GM21737 (cell line): ENCODE data around the gene NOX5.

ENCODE experiments used
- ATAC-seq: cut with Tn5 transposase; IDR thresholded peaks from one replicate; pipeline ENCODE4 v1.9.1; 2021; ENCODE audit warnings: mild to moderate bottlenecking, moderate library complexity; ENCODE audit not compliant: unreplicated experiment

Gene NOX5

DNA sequence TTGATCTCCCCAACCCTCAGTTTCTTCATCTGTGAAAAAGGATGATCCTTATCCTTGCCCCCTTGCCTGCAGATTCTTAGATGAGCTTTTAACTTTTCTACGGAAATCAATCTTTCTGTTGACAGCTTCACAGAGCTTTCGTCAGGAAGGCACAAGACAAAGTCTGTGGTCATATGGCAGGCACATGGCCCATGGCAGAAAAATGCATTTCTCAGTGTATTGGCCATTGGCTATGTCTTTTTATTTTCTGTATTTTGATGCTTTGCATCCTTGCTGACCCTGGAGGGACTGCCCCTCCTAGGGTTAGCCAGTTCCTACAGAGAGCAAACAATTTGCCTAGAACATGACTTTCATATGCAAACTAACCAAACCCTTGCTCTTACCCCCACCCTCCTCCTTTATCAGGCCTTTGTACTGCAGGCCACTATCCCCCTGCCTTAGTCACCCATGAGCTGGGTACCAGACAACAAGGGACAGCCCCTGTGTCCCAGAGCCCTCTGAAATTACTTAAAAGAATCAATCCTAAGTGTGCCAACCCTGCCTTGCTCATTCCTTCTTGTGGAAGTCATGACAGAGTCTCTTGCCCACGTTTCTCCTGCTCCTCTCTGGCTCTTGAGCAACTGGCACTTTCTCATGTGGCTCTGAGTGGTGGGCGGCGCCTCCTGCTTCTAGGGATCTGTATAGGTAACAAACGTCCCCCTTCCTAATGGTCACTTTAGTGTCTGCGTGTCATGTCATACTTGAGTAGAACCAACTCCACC lies 24.1 kb upstream of the NOX5 start:
- ATAC-seq = no peak

DNA sequence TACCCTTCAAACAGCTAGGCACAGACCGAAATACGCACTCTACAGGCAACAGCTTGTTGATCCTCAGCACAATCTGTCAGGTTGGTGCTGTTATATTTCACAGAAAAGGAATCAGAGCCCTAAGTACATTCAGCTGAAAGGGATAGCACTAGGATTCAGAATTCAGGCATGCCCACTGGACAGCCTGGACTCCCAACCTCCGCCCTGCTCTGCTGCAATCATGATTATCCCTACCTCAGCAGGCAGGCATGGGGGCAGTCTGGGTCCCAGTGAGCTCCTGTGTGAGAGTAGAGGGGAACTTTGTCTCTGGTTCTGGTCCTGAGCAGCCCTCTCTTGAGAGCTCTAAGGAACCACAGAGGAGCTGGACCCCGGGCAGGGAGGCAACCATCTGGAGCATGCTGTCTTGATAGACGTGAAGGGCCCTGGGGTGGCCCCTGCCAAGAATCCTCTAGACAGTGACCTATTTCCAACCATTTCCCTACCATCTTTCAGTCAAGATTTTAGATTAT lies 23.4 kb upstream of the NOX5 start:
- ATAC-seq = no peak

DNA sequence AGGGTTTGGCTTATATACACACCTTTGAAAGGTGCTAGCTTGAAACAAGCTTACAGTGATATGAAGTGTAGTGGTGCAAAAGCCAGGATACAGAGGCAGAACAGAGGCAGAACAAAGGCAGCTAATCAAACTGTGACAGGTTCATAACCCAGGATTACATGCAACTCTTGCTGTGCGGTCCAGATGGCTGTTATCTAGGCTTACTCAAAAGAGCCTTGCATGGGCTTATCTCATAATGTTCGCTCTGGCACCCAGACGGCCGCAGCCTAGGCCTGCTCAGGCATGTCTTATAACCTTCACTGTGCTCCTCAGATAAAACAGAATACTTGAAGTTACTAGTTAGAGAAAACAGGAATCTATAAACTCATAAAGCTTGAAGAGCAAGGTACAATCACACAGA lies 22.8 kb upstream of the NOX5 start:
- ATAC-seq = no peak

DNA sequence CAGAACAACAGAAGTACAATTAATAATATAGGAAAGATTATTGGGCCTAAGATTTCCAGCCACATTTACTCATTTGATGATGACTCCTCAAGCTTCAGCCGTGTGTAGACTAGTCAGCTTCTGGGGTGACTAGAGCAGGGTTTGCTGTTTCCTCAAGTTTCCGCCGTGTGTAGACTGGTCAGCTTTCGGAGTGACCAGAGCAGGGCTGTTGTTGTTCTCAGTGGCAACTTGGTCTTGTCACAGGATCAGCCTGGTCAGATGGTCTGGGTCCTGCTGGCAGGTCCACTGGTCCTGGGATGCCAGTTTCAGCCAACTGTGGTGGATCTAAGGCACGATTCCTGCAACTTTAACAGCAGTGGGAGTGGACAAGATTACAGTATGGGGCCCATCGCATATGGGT lies 21.8 kb upstream of the NOX5 start:
- ATAC-seq = no peak

DNA sequence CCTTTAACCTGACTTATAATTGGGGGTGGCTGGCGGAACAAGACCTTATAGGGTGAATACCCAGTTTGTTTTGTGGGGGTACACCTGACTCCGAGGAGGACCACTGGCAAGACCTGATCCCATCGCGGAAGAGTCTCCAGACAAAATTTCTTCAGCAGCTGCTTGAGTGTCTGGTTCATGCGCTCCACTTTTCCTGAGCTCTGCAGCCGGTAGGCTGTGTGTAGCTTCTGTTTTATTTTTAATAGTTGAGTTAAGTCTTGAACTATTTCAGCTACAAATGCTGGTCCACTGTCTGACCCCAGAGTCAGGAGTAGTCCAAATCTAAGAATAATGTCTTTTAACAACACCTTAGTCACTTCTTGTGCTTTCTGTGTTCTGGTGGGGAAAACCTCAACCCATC lies 21.2 kb upstream of the NOX5 start:
- no peak for ATAC-seq

DNA sequence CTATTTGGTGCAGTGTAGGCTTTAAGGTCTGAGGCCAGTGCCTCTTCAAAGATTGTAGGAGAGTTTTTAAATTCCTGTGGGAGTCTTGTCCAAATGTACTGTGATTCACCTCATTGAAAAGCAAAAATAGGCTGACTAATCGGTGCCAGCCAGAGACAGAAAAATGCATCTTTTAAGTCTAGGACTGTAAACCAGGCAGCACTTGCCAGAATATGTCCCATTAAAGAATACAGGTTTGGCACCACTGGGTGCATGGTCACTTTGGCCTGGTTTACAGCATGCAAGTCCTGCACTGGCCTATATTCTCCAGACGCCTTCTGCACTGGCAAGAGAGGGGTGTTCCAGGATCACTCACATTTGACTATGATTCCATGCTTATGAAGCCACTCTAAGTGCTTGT lies 20.3 kb upstream of the NOX5 start:
- no peak for ATAC-seq

DNA sequence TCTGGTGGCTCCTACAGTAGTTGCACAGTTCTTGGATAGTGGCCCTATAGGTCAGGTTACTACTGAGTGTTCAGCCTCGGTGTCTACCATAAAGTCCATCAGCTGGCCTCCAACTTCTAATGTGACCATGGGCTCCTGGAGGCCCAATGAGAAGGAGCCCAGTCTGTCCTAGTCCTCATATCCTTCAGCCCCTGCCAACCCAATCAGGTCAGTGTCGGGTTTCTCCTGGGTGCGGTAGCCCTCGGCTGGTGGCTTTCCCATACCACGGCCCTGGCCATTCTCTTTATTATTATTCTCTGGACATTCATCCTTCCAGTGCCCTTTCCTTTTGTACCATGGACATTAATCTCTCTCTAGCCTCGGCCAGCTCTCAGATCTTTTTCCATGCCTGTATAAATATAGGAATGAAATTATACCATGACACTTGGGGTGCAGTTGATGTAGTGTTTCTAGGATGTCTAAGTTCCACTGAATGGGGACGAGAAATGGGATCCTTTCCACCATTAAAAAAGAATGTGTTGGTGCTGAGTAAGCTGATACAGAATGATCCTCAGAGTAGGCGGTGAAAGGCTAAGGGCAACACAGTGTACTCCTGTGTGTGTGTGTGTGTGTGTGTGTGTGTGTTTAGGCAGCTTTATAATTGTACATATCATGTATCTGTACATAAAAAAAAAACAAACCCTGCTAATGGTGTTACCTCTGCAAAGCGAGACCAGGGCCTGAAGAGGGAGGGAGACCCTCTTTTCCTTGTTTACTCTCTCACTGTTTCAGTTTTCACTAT lies 19.3 kb upstream of the NOX5 start:
- no peak for ATAC-seq

DNA sequence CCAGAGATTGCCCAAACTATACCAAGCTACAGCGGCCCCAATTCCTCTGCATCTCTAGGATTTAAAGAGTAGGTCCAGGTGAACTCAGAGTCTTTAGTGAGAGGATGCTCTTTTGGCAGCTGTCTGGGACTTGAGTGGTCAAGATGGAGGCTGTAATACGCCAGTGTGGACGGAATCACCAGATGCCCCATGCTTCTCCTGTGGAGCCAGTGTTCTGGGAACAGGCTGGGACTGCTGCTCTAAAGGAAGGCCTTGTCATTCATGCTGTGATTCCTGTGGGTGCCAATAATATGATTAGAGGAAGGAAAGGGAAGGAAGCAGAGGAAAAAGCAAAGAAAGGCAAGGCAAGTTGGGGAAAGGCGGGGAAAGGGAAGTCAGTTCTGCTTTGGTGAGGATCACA lies 17.4 kb upstream of the NOX5 start:
- no peak for ATAC-seq

DNA sequence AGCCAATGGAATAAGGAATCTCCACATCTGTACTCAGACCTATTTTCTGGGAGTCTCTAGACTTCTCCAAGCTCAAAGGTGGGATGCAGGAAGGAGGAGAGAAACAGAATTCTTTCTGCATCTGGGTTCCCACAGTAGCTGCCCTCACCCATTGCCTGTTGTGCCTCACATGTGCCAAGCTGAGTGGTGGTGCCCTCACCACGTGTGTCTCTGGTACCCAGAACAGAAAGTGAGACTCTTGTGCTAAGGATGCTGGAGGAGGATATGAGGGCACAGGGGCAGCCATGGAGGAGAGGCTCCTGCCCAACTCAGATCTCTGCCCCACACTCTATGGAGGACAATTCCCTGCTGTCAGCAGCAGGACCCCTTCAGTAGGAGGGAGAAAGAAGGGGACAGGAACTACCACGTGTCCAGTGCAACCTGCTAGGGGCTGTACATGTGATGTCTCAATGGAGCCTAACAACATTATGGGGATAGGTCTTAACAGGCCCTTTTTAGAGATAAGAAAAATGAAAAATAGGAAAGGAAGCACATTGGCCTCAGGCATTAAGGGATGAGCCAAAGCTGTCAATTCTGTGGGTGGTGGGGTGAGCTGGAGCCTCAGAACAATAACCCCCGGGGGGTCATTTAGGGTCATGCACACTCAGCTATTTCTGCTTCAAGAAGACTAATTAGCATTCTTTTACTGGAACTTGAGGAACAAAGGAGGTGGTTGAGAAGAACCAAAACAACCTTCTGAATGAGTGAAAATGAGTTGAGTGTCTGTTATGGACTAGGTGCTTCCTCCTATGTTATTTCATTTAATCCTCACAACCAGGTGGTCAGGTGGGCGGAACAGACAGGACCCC lies 16.3 kb upstream of the NOX5 start:
- no peak for ATAC-seq

DNA sequence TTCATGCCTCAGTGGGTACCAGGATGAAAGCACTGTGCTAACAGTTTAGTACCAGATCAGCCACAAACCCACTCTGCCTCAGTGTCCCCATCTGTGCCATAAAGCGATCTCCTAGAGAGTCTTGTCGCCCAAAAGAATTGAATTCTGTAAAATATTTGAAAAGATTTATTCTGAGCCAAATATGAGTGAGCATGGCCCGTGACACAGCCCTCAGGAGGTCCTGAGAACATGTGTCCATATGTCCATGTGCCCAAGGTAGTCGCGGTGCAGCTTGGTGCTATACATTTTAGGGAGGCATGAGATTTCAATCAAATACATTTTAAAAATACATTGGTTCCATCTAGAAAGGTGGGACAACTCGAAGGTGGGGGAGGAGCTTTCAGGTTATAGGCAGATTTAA lies 15.4 kb upstream of the NOX5 start:
- ATAC-seq = no peak

DNA sequence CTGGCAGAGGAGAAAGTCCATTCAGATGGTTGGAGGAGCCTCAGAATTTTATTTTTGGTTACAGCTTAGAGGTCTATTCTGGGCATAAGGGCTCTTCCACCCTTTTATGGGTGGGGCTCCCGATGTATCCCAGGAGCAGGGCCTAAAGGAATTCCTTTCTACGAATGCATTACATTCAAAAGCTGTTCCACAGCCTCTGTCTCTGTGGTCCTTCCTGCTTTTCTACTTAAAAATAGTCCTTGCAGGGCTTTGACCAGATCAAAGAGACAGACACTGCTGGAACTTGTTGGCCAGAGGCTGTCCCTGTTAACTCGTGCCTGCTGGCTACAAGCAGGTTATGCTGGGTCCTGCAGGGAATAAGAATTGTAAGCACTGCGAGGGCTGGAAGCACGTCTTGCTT lies 14.4 kb upstream of the NOX5 start:
- ATAC-seq = no peak

DNA sequence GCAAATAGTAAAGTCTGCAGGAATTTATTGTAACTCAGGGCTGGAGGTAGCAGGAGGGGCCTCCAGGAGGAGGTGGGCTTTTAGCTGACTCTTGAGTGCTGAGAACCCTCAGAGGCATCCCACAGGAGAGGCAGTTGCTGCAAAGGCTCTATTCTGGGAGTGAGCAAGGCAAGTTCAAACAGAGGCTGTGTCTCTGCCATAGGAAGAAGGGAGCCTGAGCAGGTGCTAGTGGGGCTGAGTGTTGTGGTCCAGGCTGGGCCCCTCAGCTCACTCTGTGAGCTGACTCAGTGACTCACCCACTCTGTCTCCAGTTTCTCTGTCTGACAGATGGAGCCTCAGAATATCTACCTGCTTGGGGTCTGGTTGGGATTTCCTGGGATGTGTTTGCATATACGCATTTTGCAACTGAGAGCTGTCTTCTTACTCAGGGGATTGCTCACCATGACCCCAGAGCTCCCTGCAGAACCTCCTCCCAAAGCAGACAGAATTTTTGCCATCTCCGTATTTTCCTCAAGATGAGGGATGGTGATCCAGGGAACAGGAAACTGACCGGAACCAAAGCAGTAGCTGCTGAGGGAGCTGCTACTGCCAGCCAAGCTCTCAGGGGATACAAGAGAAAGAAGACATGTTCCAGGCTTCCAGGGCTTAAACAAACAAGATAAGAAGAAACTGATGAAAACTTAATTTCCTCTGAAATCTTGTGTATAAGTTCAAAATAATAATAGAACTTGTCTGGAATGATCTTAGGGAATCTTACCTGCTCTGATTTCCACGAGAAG lies 13.6 kb upstream of the NOX5 start:
- no peak for ATAC-seq

DNA sequence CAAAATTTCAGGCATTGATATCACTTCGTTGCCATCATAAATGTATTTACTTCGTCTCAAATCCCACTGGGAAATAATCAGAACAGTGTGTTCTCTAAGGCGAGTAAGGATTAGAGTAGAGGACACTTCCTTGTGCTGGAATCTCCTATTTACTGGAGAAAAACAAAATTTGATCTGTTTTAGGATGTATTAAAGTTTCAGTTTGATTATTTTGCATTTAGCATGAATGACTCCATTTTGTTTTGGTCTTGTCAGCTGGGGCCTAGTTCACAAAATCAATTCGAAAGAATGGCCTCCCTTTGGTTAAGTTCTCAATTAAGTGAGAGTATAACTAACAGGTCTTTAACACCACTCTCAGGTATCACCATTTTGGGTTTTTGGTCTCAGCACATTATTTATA lies 11.7 kb upstream of the NOX5 start:
- ATAC-seq = no peak

DNA sequence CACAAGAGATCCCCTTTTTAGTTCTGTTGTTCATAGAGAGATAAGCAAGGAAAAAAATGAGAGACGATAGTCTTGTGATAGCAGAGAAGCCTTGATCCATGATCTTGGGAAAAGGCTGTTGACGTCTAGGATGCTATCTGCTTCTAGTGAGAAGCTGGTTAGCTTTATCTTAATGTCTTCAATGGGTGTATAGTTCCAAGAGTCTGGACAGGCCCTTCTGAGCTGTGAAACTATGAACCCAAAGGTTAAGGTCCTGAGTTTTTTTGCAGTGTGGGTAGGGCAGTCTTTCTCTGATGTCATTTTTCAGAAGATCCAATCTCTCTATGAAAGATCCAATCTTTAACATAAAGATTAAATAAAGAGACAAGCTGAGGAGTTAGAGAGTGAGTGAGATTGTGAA lies 10.5 kb upstream of the NOX5 start:
- no peak for ATAC-seq

DNA sequence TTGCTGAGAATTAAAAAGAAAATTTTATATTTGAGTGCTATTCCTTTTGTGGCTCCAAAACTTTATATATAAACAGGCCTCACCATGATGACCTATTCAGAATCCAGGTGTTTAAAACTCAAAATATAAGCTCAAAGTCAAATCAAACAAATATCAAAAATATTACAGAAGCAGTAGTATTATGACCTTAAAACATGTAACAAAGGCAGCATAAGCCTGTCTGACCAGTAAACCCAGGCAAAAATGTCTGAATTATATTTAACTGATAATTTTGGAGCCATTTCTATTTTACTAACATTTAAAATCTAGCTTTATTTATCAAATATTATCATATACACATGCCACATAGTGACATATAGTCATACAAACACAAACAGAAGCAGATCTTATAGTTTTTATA lies 6.4 kb upstream of the NOX5 start:
- ATAC-seq = no peak

DNA sequence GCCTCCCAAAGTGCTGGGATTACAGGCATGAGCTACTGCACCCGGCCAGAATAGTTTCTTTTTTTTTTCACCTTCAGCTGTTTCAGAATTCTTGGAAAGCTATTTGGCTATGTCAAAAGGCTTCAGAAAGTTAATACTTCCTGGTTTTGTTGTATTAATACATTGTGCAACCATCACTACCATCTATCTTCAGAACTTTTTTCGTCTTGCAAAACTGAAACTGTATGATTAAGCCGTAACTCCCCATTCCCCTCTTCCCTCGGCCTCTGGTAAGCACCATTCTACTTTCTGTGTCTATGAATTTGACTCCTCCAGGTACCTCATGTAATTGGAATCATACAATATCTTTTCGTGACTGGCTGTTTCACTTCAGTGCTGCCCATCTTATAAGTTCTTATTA lies 5.2 kb upstream of the NOX5 start:
- no peak for ATAC-seq

DNA sequence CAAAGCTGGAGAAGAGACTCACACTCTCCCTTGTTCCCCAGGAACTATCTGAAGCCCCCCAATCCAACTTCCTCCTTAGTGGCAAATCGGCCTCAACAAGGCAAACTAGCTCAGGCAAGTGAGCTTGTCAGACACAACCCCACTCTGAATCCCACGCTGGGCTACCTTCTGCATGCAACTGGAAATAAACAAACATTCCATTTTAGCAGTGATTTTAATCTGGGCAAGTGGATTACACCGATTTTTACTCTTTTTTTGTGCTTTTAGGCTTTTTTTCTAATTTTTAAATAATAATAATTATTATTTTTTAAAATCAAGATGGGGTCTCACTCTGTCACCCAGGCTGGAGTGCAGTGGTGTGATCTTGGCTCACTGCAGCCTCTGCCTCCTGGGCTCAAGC lies 2.9 kb upstream of the NOX5 start:
- no peak for ATAC-seq

DNA sequence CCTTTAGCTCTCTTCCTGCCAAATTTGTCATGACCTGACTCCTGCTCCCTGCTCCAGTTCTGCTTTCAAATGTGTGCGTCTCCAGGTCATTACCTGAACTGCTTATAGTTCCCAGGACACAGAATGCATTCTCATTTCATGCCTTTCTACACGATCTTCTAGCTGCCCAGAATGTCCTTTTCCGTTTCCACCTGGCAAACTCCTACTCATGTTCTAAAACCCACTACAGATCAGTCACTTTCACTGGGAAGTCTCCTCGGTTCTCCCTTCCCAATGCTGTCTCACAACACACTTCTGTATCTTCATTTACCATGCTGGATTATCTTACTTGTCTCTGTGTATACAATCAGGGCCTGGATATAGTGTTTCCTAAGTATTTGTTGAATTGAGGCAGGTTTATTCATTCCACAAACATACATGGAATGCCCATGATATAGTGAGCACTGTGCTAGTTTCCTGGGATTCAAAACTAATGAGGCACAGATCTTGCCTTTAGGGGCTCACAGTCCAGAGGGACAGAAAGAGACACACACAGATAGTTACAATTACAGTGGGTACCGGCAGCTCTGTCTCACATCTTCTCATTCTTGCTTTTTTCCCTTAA lies 1.6 kb upstream of the NOX5 start:
- no peak for ATAC-seq

DNA sequence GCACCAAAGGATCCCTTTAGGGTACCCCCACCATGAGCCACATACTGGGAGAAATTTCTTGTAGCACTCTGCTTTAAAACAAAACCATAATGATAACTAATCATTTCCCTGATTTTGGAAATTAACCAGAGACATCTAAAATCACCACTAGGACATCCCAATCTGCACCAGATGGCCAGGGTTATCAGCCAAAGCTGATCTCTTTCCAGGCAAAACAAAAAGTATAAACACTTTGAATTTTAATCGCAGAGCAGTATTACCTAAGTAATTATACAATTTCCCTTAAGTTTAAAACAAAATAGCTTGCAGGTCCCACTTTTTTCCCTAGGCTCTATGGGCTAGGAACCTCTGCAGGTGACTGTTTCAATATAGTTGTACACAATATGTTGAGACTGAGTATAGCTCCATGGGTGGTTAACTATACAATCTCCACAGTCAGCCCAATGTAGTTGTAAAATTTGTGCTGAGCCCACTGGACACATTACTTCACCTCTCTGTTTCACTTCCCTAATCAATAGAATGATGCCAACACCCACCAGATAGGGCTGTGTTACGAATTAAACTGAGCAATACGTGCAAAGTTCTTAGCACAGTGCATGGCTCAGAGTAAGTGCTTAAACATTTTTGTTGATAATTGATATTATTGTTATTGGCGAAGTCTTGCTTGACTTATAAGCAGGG lies 629 bp upstream of the NOX5 start:
- ATAC-seq = no peak

DNA sequence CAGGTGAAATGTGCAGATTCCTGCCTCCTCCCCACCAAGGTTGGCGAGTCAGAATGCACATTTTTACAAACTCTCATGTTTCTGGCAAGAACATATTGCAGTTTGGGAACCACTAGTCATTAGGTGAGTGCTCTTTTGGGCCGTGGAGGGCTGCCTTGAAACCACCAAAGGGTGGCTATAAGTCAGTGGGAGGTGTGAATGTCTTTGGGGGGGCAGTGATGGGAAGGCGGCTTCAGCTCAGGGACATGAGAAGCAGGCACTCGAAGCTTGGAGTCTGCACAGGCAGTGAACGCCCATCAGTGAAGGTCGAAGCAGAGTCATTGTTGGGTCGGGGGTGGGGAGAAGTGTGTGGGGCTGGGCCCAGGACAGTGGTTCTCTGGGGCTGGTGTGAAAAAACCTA lies 1.1 kb downstream of the NOX5 start:
- ATAC-seq = no peak
